Effector memory CD8-positive, alpha-beta T cell (primary cell): ENCODE measurements around the gene LAMC2.
"Not testable (repeated sequence)": the region's sequence is repeated elsewhere in the genome, so short reads cannot be mapped to it uniquely, and the experiment has no call there.

ENCODE experiments used
- ATAC-seq: fragments of 150-1000 bp; cut with Tn5 transposase; replicated peaks from 2 replicates; pipeline ENCODE4 v1.10.0; 2021; ENCODE audit warnings: mild to moderate bottlenecking, moderate library complexity
- DNase-seq, 3 experiments: peaks; one replicate each; pipeline ENCODE4 v3.0.0; 2021
- H3K27ac Mint-ChIP-seq, 2 donors: one replicate each; pipeline ENCODE4 v1.8.0; 2022; ENCODE audit warnings: mild to moderate bottlenecking in 2 of 2, mixed read lengths in 2 of 2, moderate library complexity in 2 of 2
- H3K27me3 Mint-ChIP-seq, 2 donors: one replicate each; pipeline ENCODE4 v1.8.0; 2022; ENCODE audit warnings: mixed read lengths in 2 of 2
- H3K36me3 Mint-ChIP-seq: one replicate; pipeline ENCODE4 v1.8.0; 2022; ENCODE audit warnings: mild to moderate bottlenecking, moderate library complexity, mixed read lengths; ENCODE audit not compliant: insufficient read depth
- H3K4me1 Mint-ChIP-seq, 2 donors: one replicate each; pipeline ENCODE4 v1.8.0; 2022; ENCODE audit warnings: low read depth in 2 of 2, mixed read lengths in 2 of 2
- H3K4me3 Mint-ChIP-seq, 2 donors: one replicate each; pipeline ENCODE4 v1.8.0; 2022; ENCODE audit warnings: mild to moderate bottlenecking in 2 of 2, mixed read lengths in 2 of 2, moderate library complexity in 2 of 2
- H3K9me3 Mint-ChIP-seq, 2 donors: one replicate each; pipeline ENCODE4 v1.8.0; 2022; ENCODE audit warnings: mixed read lengths in 2 of 2

Gene LAMC2

DNA sequence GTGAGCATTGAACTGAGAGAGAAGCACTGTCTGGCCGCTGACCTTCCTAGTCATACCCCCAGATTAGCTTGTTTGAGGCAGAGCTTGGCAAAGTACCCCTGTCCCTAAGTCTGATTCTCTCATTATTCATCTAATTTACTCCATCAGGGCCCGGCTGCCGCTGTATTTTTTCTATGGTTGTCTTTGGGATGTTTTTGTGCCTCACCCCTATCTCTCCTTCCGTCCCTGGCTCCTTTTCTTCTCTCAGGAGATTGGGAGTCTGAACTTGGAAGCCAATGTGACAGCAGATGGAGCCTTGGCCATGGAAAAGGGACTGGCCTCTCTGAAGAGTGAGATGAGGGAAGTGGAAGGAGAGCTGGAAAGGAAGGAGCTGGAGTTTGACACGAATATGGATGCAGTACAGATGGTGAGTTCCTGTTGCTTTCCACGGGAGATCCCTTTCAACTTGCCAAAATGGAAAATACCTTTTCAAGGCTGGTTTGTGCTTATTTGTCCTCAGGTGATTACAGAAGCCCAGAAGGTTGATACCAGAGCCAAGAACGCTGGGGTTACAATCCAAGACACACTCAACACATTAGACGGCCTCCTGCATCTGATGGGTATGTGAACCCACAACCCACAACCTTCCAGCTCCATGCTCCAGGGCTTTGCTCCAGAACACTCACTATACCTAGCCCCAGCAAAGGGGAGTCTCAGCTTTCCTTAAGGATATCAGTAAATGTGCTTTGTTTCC, 53.9 kb downstream of the LAMC2 start:
- Mint-ChIP-seq H3K27ac (no peak overlapping the region), H3K4me1 (no peaks in the 10 kb centered on the region), H3K27me3 (peaks cover 5 to 47% of the 10 kb centered on the region in 2 donors), H3K4me3 (no peak overlapping the region), H3K36me3 (no peaks in the 10 kb centered on the region), H3K9me3 (no peaks in the 10 kb centered on the region)
- DNase-seq (no peak), ATAC-seq (no peak)

DNA sequence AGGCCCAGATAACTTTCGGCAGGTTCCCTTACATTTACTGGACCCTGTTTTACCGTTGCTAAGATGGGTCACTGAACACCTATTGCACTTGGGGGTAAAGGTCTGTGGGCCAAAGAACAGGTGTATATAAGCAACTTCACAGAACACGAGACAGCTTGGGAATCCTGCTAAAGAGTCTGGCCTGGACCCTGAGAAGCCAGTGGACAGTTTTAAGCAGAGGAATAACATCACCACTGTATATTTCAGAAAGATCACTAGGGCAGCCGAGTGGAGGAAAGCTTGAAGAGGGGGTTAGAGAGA, 54.4 kb downstream of the LAMC2 start:
- ATAC-seq (no peak), DNase-seq (no peak)
- no peaks in the 10 kb centered on the region for H3K4me1 Mint-ChIP-seq
- no peak overlapping the region for H3K27ac Mint-ChIP-seq
- no peaks in the 10 kb centered on the region for H3K36me3 Mint-ChIP-seq
- H3K9me3 Mint-ChIP-seq, result no peaks in the 10 kb centered on the region
- H3K4me3 Mint-ChIP-seq, result no peak overlapping the region
- peaks cover 5 to 45% of the 10 kb centered on the region in 2 donors for H3K27me3 Mint-ChIP-seq

DNA sequence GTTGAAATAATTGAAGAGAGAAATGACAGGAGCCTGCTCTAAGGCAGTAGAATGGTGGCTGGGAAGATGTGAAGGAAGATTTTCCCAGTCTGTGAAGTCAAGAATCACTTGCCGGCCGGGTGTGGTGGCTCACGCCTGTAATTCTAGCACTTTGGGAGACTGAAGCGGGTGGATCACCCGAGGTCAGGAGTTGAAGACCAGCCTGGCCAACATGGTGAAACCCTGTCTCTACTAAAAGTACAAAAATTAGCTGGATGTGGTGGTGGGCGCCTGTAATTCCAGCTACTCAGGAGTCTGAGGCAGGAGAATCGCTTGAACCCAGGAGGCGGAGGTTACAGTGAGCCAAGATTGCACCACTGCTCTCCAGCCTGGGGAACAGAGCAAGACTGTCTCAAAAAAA, 54.8 kb downstream of the LAMC2 start:
- not testable (repeated sequence) for H3K4me1 Mint-ChIP-seq, H3K4me3 Mint-ChIP-seq, ATAC-seq, H3K27ac Mint-ChIP-seq, H3K36me3 Mint-ChIP-seq, DNase-seq, H3K9me3 Mint-ChIP-seq
- peaks cover 5 to 45% of the 10 kb centered on the region in 2 donors for H3K27me3 Mint-ChIP-seq

DNA sequence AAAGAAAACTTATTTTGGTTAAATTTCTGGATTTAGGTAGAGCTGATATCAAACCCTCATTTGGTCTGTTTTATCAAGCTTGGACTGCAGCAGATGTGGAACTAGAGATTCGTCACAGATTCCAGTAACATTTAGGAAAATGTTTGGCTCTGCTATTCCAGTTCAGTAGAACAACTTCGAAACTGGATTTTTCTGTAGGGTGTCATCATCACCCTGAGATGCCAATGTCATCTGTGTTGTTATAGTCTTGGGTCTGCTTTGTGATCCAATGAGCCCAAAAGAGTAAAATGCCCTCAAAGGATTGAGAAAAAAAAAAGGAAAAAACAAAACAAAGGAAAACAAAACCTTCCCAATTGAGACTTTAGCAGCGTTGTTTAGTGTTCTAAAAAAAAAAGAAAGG, 55.4 kb downstream of the LAMC2 start:
- Mint-ChIP-seq H3K27me3 (peaks cover 5 to 51% of the 10 kb centered on the region in 2 donors), H3K27ac (no peak overlapping the region), H3K9me3 (no peaks in the 10 kb centered on the region), H3K36me3 (no peaks in the 10 kb centered on the region), H3K4me1 (no peaks in the 10 kb centered on the region), H3K4me3 (no peak overlapping the region)
- DNase-seq (no peak), ATAC-seq (no peak)

- Mint-ChIP-seq H3K9me3 (no peaks in the 10 kb centered on the region), H3K36me3 (no peaks in the 10 kb centered on the region), H3K4me3 (no peak overlapping the region), H3K27ac (no peak overlapping the region), H3K27me3 (peaks cover 5 to 58% of the 10 kb centered on the region in 2 donors), H3K4me1 (no peaks in the 10 kb centered on the region)
- ATAC-seq (no peak), DNase-seq (no peak)
Measured at GRCh38 chr1:183242556-183242955, 56.5 kb downstream of the LAMC2 start.

- no peak for ATAC-seq
- no peak for DNase-seq
- Mint-ChIP-seq H3K4me3 (no peak overlapping the region), H3K27ac (no peak overlapping the region), H3K9me3 (no peaks in the 10 kb centered on the region), H3K27me3 (peaks cover 5 to 60% of the 10 kb centered on the region in 2 donors), H3K4me1 (no peaks in the 10 kb centered on the region), H3K36me3 (no peaks in the 10 kb centered on the region)
Measured at GRCh38 chr1:183243161-183244050, 57.3 kb downstream of the LAMC2 start.

DNA sequence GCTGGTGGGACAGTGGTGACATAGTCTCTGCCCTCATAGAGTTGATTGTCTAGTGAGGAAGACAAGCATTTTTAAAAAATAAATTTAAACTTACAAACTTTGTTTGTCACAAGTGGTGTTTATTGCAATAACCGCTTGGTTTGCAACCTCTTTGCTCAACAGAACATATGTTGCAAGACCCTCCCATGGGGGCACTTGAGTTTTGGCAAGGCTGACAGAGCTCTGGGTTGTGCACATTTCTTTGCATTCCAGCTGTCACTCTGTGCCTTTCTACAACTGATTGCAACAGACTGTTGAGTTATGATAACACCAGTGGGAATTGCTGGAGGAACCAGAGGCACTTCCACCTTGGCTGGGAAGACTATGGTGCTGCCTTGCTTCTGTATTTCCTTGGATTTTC, 58.4 kb downstream of the LAMC2 start:
- no peaks in the 10 kb centered on the region for H3K4me1 Mint-ChIP-seq
- ATAC-seq, result no peak
- H3K27ac Mint-ChIP-seq, result no peak overlapping the region
- H3K36me3 Mint-ChIP-seq, result no peaks in the 10 kb centered on the region
- H3K4me3 Mint-ChIP-seq, result no peak overlapping the region
- no peak for DNase-seq
- H3K27me3 Mint-ChIP-seq, result peaks cover 16 to 62% of the 10 kb centered on the region in 2 donors
- no peaks in the 10 kb centered on the region for H3K9me3 Mint-ChIP-seq

DNA sequence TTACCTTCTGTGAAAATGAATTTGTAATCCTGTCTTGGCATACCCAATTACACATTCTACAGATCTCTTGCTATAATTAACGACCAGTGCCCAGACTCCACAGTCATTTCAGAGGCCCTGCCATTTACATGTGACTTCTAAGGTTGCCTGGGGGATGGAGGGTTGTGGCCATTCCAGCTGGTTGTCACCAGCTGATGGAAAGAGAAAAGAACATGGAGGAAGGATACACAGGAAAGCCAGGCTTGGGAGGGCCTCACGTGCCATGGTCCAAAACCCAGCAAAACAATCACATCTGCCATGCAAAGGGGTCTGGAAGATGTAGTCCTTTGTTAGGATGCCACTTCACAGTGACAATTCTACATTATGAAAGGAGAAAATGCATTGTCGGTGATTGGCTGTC, 59.3 kb downstream of the LAMC2 start:
- no peak for DNase-seq
- ATAC-seq, result no peak

DNA sequence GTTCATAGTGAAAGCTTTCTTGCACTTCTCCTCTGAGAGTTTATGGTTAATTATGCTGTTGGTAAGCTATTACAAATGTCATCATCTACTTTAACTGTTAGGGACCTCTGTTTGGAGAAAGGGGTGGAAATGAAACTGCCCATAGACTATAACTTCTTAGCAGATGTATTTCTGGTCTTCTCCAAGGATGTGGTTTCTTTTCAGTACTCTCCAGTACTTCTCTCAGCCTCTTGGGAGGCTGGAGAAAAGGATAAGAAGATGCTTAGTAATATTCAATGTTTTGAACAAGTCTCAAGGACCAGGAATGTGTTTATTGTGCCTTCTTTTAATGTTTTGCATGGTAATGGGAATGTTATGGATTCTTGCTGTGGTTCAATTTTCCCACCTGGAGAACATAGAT, 60.4 kb downstream of the LAMC2 start:
- H3K27ac Mint-ChIP-seq, result no peak overlapping the region
- H3K27me3 Mint-ChIP-seq, result peaks cover 22 to 59% of the 10 kb centered on the region in 2 donors
- no peak overlapping the region for H3K4me3 Mint-ChIP-seq
- no peaks in the 10 kb centered on the region for H3K36me3 Mint-ChIP-seq
- no peaks in the 10 kb centered on the region for H3K4me1 Mint-ChIP-seq
- no peak for DNase-seq
- H3K9me3 Mint-ChIP-seq, result no peaks in the 10 kb centered on the region
- no peak for ATAC-seq

More for the DNA sequence above, 59.3 kb downstream of the LAMC2 start:
- H3K9me3 Mint-ChIP-seq, result no peaks in the 10 kb centered on the region
- no peaks in the 10 kb centered on the region for H3K4me1 Mint-ChIP-seq
- H3K36me3 Mint-ChIP-seq, result no peaks in the 10 kb centered on the region
- H3K4me3 Mint-ChIP-seq, result no peak overlapping the region
- H3K27me3 Mint-ChIP-seq, result peaks cover 23 to 62% of the 10 kb centered on the region in 2 donors
- no peak overlapping the region for H3K27ac Mint-ChIP-seq

DNA sequence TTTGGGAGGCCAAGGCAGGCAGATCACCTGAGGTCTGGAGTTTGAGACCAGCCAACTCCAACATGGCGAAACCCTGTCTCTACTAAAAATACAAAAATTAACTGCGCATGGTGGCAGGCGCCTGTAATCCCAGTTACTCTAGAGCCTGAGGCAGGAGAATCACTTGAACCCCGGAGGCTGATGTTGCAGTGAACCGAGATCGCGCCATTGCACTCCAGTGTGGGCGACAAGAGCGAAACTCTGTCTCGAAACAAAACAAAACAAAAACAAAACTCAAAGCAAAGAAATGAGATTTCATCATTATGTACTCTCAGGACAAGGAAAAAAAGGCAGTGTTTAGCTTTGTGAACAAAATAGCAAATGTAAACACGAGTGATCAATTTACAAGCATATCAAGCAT, 61.0 kb downstream of the LAMC2 start:
- H3K36me3 Mint-ChIP-seq, result no peaks in the 10 kb centered on the region
- no peak overlapping the region for H3K4me3 Mint-ChIP-seq
- H3K4me1 Mint-ChIP-seq, result no peaks in the 10 kb centered on the region
- no peak for ATAC-seq
- no peak overlapping the region for H3K27ac Mint-ChIP-seq
- H3K27me3 Mint-ChIP-seq, result peaks cover 28 to 65% of the 10 kb centered on the region in 2 donors
- peaks cover 0 to 6% of the 10 kb centered on the region in 2 donors for H3K9me3 Mint-ChIP-seq
- DNase-seq, result no peak

- Mint-ChIP-seq H3K36me3 (no peaks in the 10 kb centered on the region), H3K4me3 (no peak overlapping the region), H3K4me1 (no peaks in the 10 kb centered on the region), H3K27me3 (peaks cover 29 to 67% of the 10 kb centered on the region in 2 donors), H3K9me3 (peaks cover 0 to 7% of the 10 kb centered on the region in 2 donors), H3K27ac (no peak overlapping the region)
- DNase-seq (no peak), ATAC-seq (no peak)
Measured at GRCh38 chr1:183247484-183247883, 61.4 kb downstream of the LAMC2 start.

DNA sequence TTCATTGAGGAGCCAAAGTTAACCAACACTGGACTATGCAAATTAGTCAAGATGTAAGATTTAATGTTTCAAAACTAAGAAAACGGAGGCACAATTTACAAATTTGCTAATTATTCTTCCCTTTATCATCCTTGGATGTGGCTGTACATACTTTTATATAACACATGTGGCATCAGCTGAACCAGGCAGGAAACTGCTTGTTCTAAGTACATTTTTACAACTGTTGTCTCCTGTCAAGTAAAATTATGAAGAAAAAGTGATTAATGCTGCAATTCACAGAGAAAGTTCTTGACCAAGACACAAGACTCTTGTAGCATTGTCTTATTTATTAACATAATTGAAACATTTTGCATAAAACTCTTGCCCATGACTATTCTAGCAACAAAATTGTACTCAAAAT, 61.9 kb downstream of the LAMC2 start:
- ATAC-seq, result no peak
- peaks cover 0 to 7% of the 10 kb centered on the region in 2 donors for H3K9me3 Mint-ChIP-seq
- H3K36me3 Mint-ChIP-seq, result no peaks in the 10 kb centered on the region
- DNase-seq, result no peak
- H3K27ac Mint-ChIP-seq, result no peak overlapping the region
- no peaks in the 10 kb centered on the region for H3K4me1 Mint-ChIP-seq
- H3K4me3 Mint-ChIP-seq, result no peak overlapping the region
- peaks cover 29 to 63% of the 10 kb centered on the region in 2 donors for H3K27me3 Mint-ChIP-seq

DNA sequence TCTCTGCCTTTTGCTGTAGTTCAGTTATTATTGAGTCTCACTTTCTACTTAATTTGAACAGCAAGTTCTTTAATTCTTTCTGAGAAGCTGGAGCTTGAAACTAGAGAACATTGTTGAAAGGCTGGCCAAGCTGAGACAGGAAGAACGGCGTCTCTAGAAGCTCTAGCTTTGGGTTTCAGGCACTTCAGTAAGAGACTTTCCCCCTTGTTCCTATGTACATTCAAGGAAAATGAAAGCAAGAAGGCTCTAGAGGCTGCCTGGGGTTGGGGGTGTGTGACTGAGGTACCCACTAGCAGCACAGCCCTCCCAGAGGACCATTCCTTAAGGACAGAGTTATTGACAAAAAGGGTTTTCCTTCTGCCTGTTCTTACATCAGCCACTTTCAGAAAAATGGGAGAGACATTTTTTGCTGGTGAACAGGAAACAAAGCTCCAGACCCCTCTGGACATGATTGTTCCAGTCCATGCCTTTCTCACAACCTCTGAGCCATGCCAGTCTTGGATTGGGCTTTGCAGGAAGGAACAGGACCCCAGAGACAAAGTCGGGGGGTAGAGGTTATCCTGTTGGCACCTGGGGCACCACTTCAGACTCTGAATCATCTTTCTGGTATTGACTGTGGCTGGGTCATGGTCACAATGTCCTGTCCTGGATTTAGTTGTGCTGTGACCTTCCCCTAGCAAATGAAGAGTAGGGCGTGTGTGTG, 63.1 kb downstream of the LAMC2 start:
- Mint-ChIP-seq H3K27me3 (peaks cover 29 to 53% of the 10 kb centered on the region in 2 donors), H3K36me3 (no peaks in the 10 kb centered on the region), H3K4me3 (no peak overlapping the region), H3K9me3 (peaks cover 0 to 7% of the 10 kb centered on the region in 2 donors), H3K4me1 (no peaks in the 10 kb centered on the region), H3K27ac (no peak overlapping the region)
- no peak for DNase-seq
- ATAC-seq, result no peak
